B cell (primary cell): ENCODE results near the gene DNAAF3. TPM values are rescaled to one million over a fixed set of nuclear protein-coding genes. Genes with fewer than 3 reads are reported as not detected.
A peak's percentile ranks its signal among the peaks of the same experiment; 100 is the strongest.

Experiments used
- ATAC-seq: fragments of 200-7000 bp; cut with Tn5 transposase; one replicate; pipeline ENCODE4 v1.10.0; 2021; ENCODE audit warnings: low read depth, mild to moderate bottlenecking, moderate number of reproducible peaks, moderate library complexity
- CTCF ChIA-PET: fragments of 350-600 bp; sonication (Branson Sonifier 250); formaldehyde crosslinking; loops from one replicate; lab custom pipeline; 2021; ENCODE audit warnings: antibody characterized with exemption, inconsistent platforms; lab: Charles Lee
- POLR2A ChIA-PET: fragments of 350-600 bp; sonication (Branson Sonifier 250); formaldehyde crosslinking; loops from one replicate; lab custom pipeline; 2021; ENCODE audit warnings: antibody characterized with exemption; lab: Charles Lee
- DNase-seq: peaks from one replicate; pipeline ENCODE4 v3.0.0; 2013
- H2AFZ ChIP-seq: 2 replicates; pipeline ENCODE4 v1.6.1; 2012; ENCODE audit warnings: mild to moderate bottlenecking, low read depth, low read length; ENCODE audit not compliant: insufficient read depth, poor library complexity, severe bottlenecking
- H3K27ac ChIP-seq, 2 donors: 1 replicate in 1 of 2; 2 replicates in 1 of 2; pipeline ENCODE4 v1.5.1; 2012 to 2013; ENCODE audit warnings: low read length in 2 of 2, mild to moderate bottlenecking in 2 of 2, moderate library complexity in 1 of 2
- H3K27me3 ChIP-seq, 4 experiments: fragments of 200-600 bp in 1 of 4; sonication (generic) in 1 of 4; replicated peaks in 1 of 4; 1 replicate in 2 of 4; 2 replicates in 2 of 4; pipeline versions ENCODE4 v1.6.1 to v1.7.0; 2013 to 2016; ENCODE audit warnings: low read length in 3 of 4, mild to moderate bottlenecking in 2 of 4, mixed read lengths in 1 of 4, moderate library complexity in 1 of 4; ENCODE audit not compliant: insufficient read depth in 4 of 4, control insufficient read depth in 3 of 4; ENCODE audit errors: control extremely low read depth in 1 of 4
- H3K36me3 ChIP-seq, 2 experiments: replicated peaks in 1 of 2; 1 replicate in 1 of 2; 2 replicates in 1 of 2; pipeline versions ENCODE4 v1.6.1 to v1.7.1; 2013; ENCODE audit warnings: low read length in 1 of 2; ENCODE audit not compliant: insufficient read depth in 2 of 2, control insufficient read depth in 1 of 2; ENCODE audit errors: control extremely low read depth in 1 of 2, extremely low read depth in 1 of 2
- H3K4me1 ChIP-seq, 2 donors: fragments of 200-600 bp in 1 of 2; sonication (generic) in 1 of 2; 1 replicate in 1 of 2; 2 replicates in 1 of 2; pipeline versions ENCODE4 v1.5.1 to v1.6.1; 2013 to 2017; ENCODE audit warnings: low read length in 2 of 2; ENCODE audit not compliant: control insufficient read depth in 2 of 2, insufficient read depth in 2 of 2
- H3K4me2 ChIP-seq: replicated peaks from 2 replicates; pipeline ENCODE3; 2012; ENCODE audit warnings: mild to moderate bottlenecking, low read depth, low read length; ENCODE audit not compliant: poor library complexity, severe bottlenecking
- H3K4me3 ChIP-seq, 5 experiments: fragments of 200-600 bp in 1 of 5; sonication (generic) in 1 of 5; 1 replicate in 3 of 5; 2 replicates in 2 of 5; pipeline versions ENCODE4 v1.5.1 to v1.7.0; 2011 to 2016; ENCODE audit warnings: low read length in 4 of 5, mild to moderate bottlenecking in 4 of 5, low read depth in 2 of 5, control low read depth in 1 of 5, moderate library complexity in 1 of 5; ENCODE audit not compliant: insufficient read depth in 1 of 5; ENCODE audit errors: control extremely low read depth in 1 of 5, extremely low read depth in 1 of 5
- H3K79me2 ChIP-seq: fragments of 200-600 bp; sonication (generic); one replicate; pipeline ENCODE4 v1.6.0; 2016; ENCODE audit warnings: low read length; ENCODE audit not compliant: control insufficient read depth, insufficient read depth
- H3K9ac ChIP-seq: fragments of 200-600 bp; sonication (generic); 2 replicates; pipeline ENCODE4 v1.6.1; 2017; ENCODE audit warnings: mild to moderate bottlenecking, low read length, moderate library complexity
- H3K9me3 ChIP-seq, 3 donors: one replicate each; pipeline versions ENCODE4 v1.6.1 to v1.7.1; 2013; ENCODE audit warnings: low read length in 2 of 3; ENCODE audit not compliant: control insufficient read depth in 2 of 3, insufficient read depth in 1 of 3; ENCODE audit errors: control extremely low read depth in 1 of 3
- H4K20me1 ChIP-seq: 2 replicates; pipeline ENCODE4 v1.6.0; 2012; ENCODE audit warnings: mild to moderate bottlenecking, low read length; ENCODE audit not compliant: insufficient read depth, control insufficient read depth, poor library complexity, severe bottlenecking
- H3K27ac Mint-ChIP-seq: one replicate; pipeline ENCODE4 v1.8.0; 2021; ENCODE audit warnings: mixed read lengths
- H3K27me3 Mint-ChIP-seq: one replicate; pipeline ENCODE4 v1.8.0; 2021; ENCODE audit warnings: mixed read lengths
- H3K4me1 Mint-ChIP-seq: one replicate; pipeline ENCODE4 v1.8.0; 2021; ENCODE audit warnings: mixed read lengths
- H3K4me3 Mint-ChIP-seq: one replicate; pipeline ENCODE4 v1.8.0; 2021; ENCODE audit warnings: mixed read lengths
- H3K9me3 Mint-ChIP-seq: one replicate; pipeline ENCODE4 v1.8.0; 2022; ENCODE audit warnings: mixed read lengths; ENCODE audit not compliant: insufficient read depth
- CTCF ChIP-seq: fragments of 200-600 bp; IDR thresholded peaks from one replicate; pipeline ENCODE4 v1.8.0; 2022; ENCODE audit warnings: antibody characterized with exemption, mild to moderate bottlenecking
- EZH2 ChIP-seq: IDR thresholded peaks from 2 replicates; pipeline ENCODE4 v1.6.1; 2012; ENCODE audit warnings: borderline replicate concordance, low read depth, mild to moderate bottlenecking, moderate library complexity, low read length; ENCODE audit not compliant: insufficient read depth, poor library complexity, severe bottlenecking
- WGBS: methylation state at CpG from one replicate; pipeline ENCODE4 v1.1.5; 2013; ENCODE audit warnings: missing lambda C conversion rate; ENCODE audit not compliant: insufficient coverage; 5-methylcytosine and 5-hydroxymethylcytosine counted together
- intact Hi-C: fragments of 100-400 bp; cut with micrococcal nuclease; formaldehyde crosslinking; loops from one replicate; pipeline ENCODE4 v1.10.0; 2022
- polyA plus RNA-seq: library from polyadenylated mRNA; depleted of rRNA; stranded (reverse); fragments of >200 nt; gene quantifications from 2 replicates; pipeline ENCODE4 v1.2.3, GENCODE V29; 2012
- total RNA-seq, 2 donors: library from RNA; stranded (reverse); fragments of 120-200 nt in 1 of 2; gene quantifications; 1 replicate in 1 of 2; 2 replicates in 1 of 2; pipeline versions ENCODE4 v1.2.3 to v1.2.4, GENCODE V29; 2013 to 2022

Gene DNAAF3
- total and polyA plus RNA-seq, 2 donors (not counting 1 experiment from before 2014, with no cell fraction given), result not detected

- peaks cover 0 to 59% (median 14%) of the 10 kb centered on the region in 3 donors for H3K9me3 ChIP-seq
- H3K9ac ChIP-seq, result no peak overlapping the region
- peaks cover 38 to 50% of the 10 kb centered on the region in 2 donors for H3K4me1 ChIP-seq
- intact Hi-C loops, result no loop called here
- H3K27me3 ChIP-seq, result peaks cover 0 to 93% (median 51%) of the 10 kb centered on the region in 4 experiments
- POLR2A ChIA-PET, result no interaction called here
- Mint-ChIP-seq H3K4me3 (no peak overlapping the region), H3K27me3 (peaks cover 69% of the 10 kb centered on the region), H3K4me1 (peaks cover 36% of the 10 kb centered on the region), H3K9me3 (no peaks in the 10 kb centered on the region), H3K27ac (no peak overlapping the region)
- CTCF ChIA-PET, result no interaction called here
- 73% methylated on average over 43 of the region's 43 CpGs for WGBS
- H3K27ac ChIP-seq, result no peak overlapping the region
- no peaks in the 10 kb centered on the region for H4K20me1 ChIP-seq
- no peaks in the 10 kb centered on the region for H3K36me3 ChIP-seq
- H3K79me2 ChIP-seq, result no peaks in the 10 kb centered on the region
- H3K4me2 ChIP-seq, result no peak overlapping the region
- no peak for DNase-seq
- ATAC-seq, result no peak
- no peak overlapping the region for H3K4me3 ChIP-seq
- no peak for TF ChIP-seq CTCF
- H2AFZ ChIP-seq, result no peak overlapping the region
These were observed 8.9 kb upstream of the DNAAF3 start for GRCh38 chr19:55175117-55175867.

- H3K27me3 Mint-ChIP-seq, result peaks cover 69% of the 10 kb centered on the region
- H3K4me1 Mint-ChIP-seq, result peaks cover 30% of the 10 kb centered on the region
- ChIA-PET CTCF (interaction anchor here (0.5 kb wide), 1 partner anchor 402 kb away, joined by 3 read pairs; no protein-coding TSS in a partner anchor), POLR2A (interaction anchor here (0.8 kb wide), 1 partner anchor 210 kb away, joined by 3 read pairs; the partner anchor contains the start of gene TMEM238)
- Histone ChIP-seq H3K36me3 (no peaks in the 10 kb centered on the region), H3K79me2 (no peaks in the 10 kb centered on the region), H3K27ac (no peak overlapping the region), H3K4me2 (peak overlapping the region; percentile 85), H3K4me1 (peaks cover 31 to 42% of the 10 kb centered on the region in 2 donors), H3K9ac (peak overlapping the region; percentile 56), H4K20me1 (no peaks in the 10 kb centered on the region), H3K27me3 (peaks cover 0 to 93% (median 48%) of the 10 kb centered on the region in 4 experiments), H3K9me3 (peaks cover 0 to 52% (median 14%) of the 10 kb centered on the region in 3 donors), H2AFZ (no peak overlapping the region), H3K4me3 (peak overlapping the region in 1 of 5 experiments; percentile 49)
- no peaks in the 10 kb centered on the region for H3K9me3 Mint-ChIP-seq
- 79% methylated on average over 17 of the region's 21 CpGs for WGBS
- no peak for ATAC-seq
- intact Hi-C loops, result no loop called here
- H3K27ac Mint-ChIP-seq, result no peak overlapping the region
- DNase-seq, result no peak
- H3K4me3 Mint-ChIP-seq, result peak overlapping the region; percentile 69
- TF ChIP-seq EZH2 (no peak), CTCF (no peak)
These were observed 8.2 kb upstream of the DNAAF3 start for GRCh38 chr19:55174425-55175116.
